GOT3 (cell line): ENCODE data around the gene TTBK2.

Experiments
- DNase-seq: peaks from one replicate; lab custom pipeline; 2025; ENCODE audit warnings: mixed read lengths; lab: John Stamatoyannopoulos, UW

The TTBK2 gene

GRCh38 chr15:42692997-42693396 lies 227.6 kb downstream of the TTBK2 start:
- DNase-seq, result no peak

- DNase-seq, result no peak
These were observed 228.0 kb downstream of the TTBK2 start for GRCh38 chr15:42692536-42692935.

GRCh38 chr15:42691770-42692169 lies 228.8 kb downstream of the TTBK2 start:
- DNase-seq, result no peak

GRCh38 chr15:42691308-42691707 lies 229.3 kb downstream of the TTBK2 start:
- no peak for DNase-seq
